Activated effector memory CD4-positive, alpha-beta T cell treated with Interleukin-2 at 50 U/mL for 16 hours (primary cell): ENCODE measurements around the gene KLRC3.
"Not testable (repeated sequence)": the region's sequence is repeated elsewhere in the genome, so short reads cannot be mapped to it uniquely, and the experiment has no call there.

Source experiments
- DNase-seq: peaks from one replicate; pipeline ENCODE4 v3.0.0-alpha.2; 2020

KLRC3 gene

GRCh38 chr12:10420334-10420733 is at the start of gene KLRC3:
Gene KLRC3, minus strand, starts transcription at chr12:10420595. Its CDS starts 45 bp downstream, at chr12:10420550.
- DNase-seq, result not testable (repeated sequence)

DNA sequence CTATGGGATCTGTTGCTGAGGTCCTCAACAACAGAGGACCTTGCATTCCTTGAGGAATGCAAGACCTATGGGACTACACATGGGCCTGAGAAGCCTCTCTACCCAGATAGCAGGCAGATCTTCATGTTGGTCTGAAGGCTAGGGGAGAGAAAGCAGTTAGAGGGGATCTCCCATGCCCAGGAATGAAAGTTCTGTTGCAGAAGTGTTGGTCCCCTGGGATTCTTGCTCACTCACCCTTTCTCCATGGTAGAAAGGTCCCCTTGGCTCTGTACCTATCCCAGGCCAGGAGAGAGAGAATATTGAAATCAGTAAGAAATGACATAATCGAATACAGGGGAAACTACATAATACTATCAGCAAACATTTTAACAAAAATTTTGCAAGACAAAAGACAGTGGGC is 49.3 kb upstream of the KLRC3 start:
- DNase-seq, result no peak

DNA sequence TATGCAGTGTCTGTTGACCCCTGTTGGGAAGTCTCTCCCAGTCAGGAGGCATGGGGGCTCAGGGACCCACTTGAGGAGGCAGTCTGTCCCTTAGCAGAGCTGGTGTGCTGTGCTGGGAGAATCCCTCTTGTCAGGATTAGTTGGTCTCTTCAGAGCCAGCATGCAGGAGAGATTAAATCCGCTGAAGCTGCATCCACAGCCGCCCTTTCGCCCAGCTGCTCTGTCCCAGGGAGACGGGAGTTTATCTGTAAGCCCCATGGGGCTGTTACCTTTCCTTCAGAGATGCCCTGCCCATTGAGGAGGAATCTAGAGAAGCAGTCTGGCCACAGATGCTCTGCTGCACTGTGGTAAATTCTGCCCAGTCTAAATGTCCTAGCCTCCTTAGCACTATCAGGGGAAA is 45.9 kb upstream of the KLRC3 start:
- no peak for DNase-seq

DNA sequence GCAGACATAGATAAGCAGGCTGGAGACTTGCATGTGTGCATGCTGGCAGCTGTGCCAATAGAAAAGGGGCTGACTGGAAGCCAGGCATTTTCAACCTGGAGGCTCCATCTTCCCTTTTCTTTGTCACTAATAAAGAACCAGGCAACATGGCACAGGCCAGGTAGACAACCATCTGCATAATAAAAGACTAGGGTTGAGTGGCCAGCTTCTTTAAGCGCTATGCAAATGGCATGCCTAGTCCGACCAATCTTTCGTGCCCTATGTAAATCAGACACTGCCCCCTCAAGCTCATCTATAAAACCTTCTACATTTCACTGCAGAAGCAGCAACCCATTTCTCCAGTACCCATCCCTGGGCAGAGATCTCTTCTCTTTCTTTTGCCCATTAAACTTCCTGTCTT is 37.4 kb upstream of the KLRC3 start:
- no peak for DNase-seq

GRCh38 chr12:10456856-10457255 is 36.5 kb upstream of the KLRC3 start:
- DNase-seq, result no peak

DNA sequence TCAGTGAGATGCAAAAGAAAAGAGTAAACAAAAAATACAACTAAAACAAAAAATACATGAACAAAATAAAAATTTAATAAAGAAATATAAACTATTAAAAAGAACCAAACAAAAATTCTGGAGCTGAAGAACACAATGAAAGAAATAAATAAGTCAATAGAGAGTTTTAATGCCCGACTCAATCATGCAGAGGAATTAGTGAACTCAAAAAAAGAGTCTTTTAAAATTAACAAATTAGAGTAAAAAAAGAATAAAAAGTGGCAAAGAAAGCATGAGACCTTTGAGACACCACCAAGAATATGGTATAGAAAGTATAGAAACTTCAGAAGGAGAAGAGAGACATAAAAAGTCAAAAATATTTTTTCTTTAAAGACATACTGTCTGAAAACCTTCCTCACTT is 35.4 kb upstream of the KLRC3 start:
- DNase-seq, result no peak

- DNase-seq, result no peak
Observed at GRCh38 chr12:10454531-10454930, 34.1 kb upstream of the KLRC3 start.

- DNase-seq, result no peak
Observed at GRCh38 chr12:10453156-10453555, 32.8 kb upstream of the KLRC3 start, which contains the start of gene KLRC1. Gene KLRC1, minus strand, starts transcription at chr12:10453377. Its CDS starts 2,221 bp downstream, at chr12:10451156.

GRCh38 chr12:10448236-10448635 is 27.8 kb upstream of the KLRC3 start:
- DNase-seq, result no peak

DNA sequence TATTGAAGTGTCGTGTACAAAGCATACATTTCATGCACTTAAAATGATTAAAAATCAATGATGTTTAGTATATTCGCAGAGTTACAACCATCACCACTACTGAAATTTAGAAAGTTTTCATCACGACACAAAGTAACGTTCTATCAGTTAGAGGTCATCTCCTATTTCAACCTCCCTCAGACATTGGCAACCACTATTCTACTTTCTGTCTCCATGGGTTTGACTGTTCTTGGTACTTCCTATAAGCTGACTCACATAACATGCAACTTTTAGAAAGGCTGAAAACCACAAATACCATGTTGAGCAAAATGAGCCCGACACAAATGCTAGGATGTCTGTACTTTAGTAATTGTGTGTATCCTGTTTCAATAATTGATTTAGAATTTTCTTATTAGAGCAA is 25.7 kb upstream of the KLRC3 start:
- not testable (repeated sequence) for DNase-seq

GRCh38 chr12:10441144-10441543 is 20.7 kb upstream of the KLRC3 start:
- DNase-seq, result not testable (repeated sequence)

DNA sequence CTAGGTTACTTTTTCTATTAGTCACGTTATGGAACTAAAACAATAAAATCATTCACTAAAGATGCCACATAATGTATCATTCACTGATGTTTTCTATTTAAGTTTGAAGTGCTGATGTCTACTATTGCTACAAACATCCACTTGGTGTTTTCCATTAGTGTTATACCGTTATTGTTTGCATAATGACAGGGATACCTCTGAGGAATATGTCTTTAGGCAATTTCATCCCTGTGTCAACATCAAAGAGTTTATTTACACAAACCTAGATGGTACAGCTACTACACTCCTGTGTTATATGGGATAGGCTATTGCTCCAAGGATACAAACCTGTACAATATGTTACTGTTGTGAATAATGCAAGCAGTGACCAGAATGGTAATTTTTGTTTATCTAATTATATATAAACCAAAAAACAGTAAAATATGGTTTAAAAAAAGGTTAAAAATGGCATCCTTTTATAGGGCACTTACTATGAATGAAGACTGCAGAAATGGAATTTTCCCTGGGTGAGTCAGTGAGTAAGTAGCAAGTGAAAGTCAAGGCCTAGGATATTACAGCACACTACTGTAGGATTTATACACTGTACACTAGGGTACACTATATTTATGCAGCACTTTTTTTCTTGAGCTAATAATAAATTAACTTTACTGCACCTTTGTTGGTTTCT is 19.3 kb upstream of the KLRC3 start:
- DNase-seq, result not testable (repeated sequence)

GRCh38 chr12:10437601-10438000 is 17.2 kb upstream of the KLRC3 start:
- DNase-seq, result not testable (repeated sequence)

DNA sequence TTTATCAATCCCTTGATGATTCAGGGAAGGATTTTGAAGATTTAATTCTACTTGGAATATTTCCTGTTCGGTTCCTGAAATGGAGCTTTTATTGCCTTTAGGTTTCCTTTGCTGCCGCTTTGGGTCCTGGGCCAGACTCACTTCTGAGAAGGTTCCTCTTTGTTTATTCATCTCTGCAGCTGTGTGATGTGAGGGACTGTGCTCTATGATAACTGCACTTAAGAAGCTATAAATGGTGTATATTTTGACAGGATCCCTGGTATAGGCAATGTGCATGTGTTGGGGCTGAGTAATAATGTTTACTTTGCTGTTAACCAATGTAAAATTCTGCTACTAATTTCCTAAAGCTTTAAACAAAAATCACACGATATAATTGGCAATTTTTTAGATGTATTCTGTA is 15.4 kb upstream of the KLRC3 start, which contains the start of gene KLRC2:
Gene KLRC2, minus strand, starts transcription at position 195 of the 400 bp plus-strand sequence. Its CDS starts 24 bp downstream, at position 171.
- DNase-seq, result not testable (repeated sequence)

DNA sequence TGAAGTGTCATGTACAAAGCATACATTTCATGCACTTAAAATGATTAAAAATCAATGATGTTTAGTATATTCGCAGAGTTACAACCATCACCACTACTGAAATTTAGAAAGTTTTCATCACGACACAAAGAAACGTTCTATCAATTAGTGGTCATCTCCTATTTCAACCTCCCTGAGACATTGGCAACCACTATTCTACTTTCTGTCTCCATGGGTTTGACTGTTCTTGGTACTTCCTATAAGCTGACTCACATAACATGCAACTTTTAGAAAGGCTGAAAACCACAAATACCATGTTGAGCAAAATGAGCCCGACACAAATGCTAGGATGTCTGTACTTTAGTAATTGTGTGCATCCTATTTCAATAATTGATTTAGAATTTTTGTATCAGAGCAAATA is 10.2 kb upstream of the KLRC3 start:
- DNase-seq, result not testable (repeated sequence)

DNA sequence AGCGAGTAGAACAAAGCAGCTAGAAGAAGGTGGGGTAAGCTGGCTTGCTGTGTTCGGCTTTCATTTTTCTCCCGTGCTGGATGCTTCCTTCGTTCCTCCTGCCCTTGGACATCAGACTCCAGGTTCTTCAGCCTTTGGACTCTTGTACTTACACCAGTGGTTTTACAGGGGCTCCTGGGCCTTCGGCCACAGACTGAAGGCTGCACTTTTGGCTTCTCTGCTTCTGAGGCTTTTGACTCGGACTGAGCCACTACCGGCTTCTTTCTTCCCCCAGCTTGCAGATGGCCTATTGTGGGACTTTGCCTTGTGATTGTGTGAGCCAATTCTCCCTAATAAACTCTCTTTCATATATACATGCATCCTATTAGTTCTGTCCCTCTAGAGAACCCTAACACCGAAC is 5.5 kb upstream of the KLRC3 start:
- not testable (repeated sequence) for DNase-seq

GRCh38 chr12:10424260-10424899 is 4.0 kb upstream of the KLRC3 start:
- DNase-seq, result not testable (repeated sequence)

DNA sequence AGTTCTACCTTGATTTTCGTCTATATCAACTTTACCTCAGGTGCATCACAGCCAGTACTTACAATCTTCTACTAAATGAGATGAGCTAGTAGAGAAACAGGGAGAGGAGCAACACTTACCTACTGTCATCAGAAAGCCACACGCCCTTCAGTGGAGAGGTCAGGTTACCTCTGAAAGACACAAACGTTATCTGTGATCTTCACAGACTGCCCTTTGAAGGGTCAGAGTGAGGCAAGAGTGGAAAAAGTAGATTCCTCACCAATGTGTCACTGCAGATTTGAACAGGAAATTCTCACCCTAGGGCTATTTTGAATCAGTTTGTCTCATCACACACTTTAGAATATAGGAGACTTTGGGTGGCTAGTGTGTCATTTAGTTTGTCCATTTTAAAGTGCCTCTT is 1.8 kb upstream of the KLRC3 start:
- not testable (repeated sequence) for DNase-seq

DNA sequence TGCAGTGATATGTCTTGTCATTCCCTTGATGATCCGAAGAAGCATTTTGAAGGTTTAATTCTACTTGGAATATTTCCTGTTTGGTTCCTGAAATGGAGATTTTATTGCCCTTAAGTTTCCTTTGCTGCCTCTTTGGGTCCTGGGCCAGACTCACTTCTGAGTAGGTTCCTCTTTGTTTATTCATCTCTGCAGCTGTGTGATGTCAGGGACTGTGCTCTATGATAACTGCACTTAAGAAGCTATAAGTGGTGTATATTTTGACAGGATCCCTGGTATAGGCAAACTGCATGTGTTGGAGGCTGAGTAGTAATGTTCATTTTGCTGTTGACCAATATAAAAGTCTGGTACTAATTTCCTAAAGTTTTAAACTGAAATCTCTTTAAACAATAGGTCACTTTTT is 11.0 kb downstream of the KLRC3 start, which contains the start of gene KLRC4:
Gene KLRC4, minus strand, starts transcription at position 366 of the 400 bp plus-strand sequence. Its CDS starts 182 bp downstream, at position 184.
- DNase-seq, result no peak

- no peak for DNase-seq
Observed at GRCh38 chr12:10408842-10409241, 11.6 kb downstream of the KLRC3 start.

- no peak for DNase-seq
Observed at GRCh38 chr12:10406725-10407124, 13.7 kb downstream of the KLRC3 start.

- no peak for DNase-seq
Observed at GRCh38 chr12:10405294-10405693, 15.1 kb downstream of the KLRC3 start.

- DNase-seq, result no peak
Observed at GRCh38 chr12:10404798-10405197, 15.6 kb downstream of the KLRC3 start.

DNA sequence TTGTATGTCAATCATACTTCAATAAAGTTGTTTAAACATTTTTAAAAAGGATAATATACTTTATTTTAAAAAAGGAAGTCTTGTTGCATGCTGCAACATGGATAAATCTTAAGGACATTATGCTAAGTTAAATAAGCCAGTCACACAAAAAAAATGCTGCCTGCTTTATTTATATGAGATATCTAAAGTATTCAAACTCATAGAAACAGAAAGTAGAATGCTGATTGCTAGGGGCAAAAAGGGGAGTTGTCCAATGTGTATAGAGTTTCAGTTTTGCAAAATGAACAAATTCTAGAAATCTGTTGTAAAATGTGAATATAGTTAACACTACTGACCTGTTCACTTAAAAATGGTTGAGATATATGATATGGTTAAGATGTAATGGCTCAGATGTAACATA is 19.6 kb downstream of the KLRC3 start:
- no peak for DNase-seq
